ENCODE measurements around the gene NSD1.
"Not testable (repeated sequence)": the region's sequence is repeated elsewhere in the genome, so short reads cannot be mapped to it uniquely, and the experiment has no call there.

The NSD1 gene

GRCh38 chr5:177232761-177233160 is 99.2 kb downstream of the NSD1 start:
- DNase-seq = no peak

- DNase-seq = no peak
These were observed 99.6 kb downstream of the NSD1 start for GRCh38 chr5:177233206-177233605.

GRCh38 chr5:177233802-177234201 is 100.2 kb downstream of the NSD1 start:
- DNase-seq = no peak

- no peak for DNase-seq
These were observed 101.3 kb downstream of the NSD1 start for GRCh38 chr5:177234841-177235240.

GRCh38 chr5:177241768-177242167 is 108.2 kb downstream of the NSD1 start:
- no peak for DNase-seq

GRCh38 chr5:177242304-177242703 is 108.7 kb downstream of the NSD1 start:
- no peak for DNase-seq

- DNase-seq = no peak
These were observed 116.4 kb downstream of the NSD1 start for GRCh38 chr5:177249761-177250537.

GRCh38 chr5:177253252-177253651 is 119.7 kb downstream of the NSD1 start:
- DNase-seq = no peak

GRCh38 chr5:177256296-177256695 is 122.7 kb downstream of the NSD1 start:
- no peak for DNase-seq

GRCh38 chr5:177258711-177259110 is 125.1 kb downstream of the NSD1 start:
- not testable (repeated sequence) for DNase-seq

GRCh38 chr5:177260961-177261360 is 127.4 kb downstream of the NSD1 start:
- no peak for DNase-seq

- no peak for DNase-seq
These were observed 127.9 kb downstream of the NSD1 start for GRCh38 chr5:177261510-177261909.

GRCh38 chr5:177264178-177264577 is 130.6 kb downstream of the NSD1 start:
- no peak for DNase-seq

GRCh38 chr5:177265395-177265794 is 131.8 kb downstream of the NSD1 start:
- DNase-seq = no peak

GRCh38 chr5:177269232-177269895 is 135.8 kb downstream of the NSD1 start:
- DNase-seq = no peak

- no peak for DNase-seq
These were observed 136.4 kb downstream of the NSD1 start for GRCh38 chr5:177269976-177270375.

GRCh38 chr5:177270653-177271052 is 137.1 kb downstream of the NSD1 start:
- DNase-seq = no peak

- no peak for DNase-seq
These were observed 137.5 kb downstream of the NSD1 start for GRCh38 chr5:177271113-177271512.

GRCh38 chr5:177275883-177276282 is 142.3 kb downstream of the NSD1 start:
- no peak for DNase-seq

GRCh38 chr5:177276886-177277285 is 143.3 kb downstream of the NSD1 start:
- DNase-seq = no peak

- DNase-seq = no peak
These were observed 154.6 kb downstream of the NSD1 start for GRCh38 chr5:177288191-177288590.

GRCh38 chr5:177290816-177291596 is 157.4 kb downstream of the NSD1 start:
- DNase-seq = no peak

GRCh38 chr5:177291735-177292134 is 158.2 kb downstream of the NSD1 start:
- DNase-seq = no peak

Data from NCI-H1417 treated with DMSO at 0.1 percent for 48 hours (cell line).